CD14-positive monocyte (primary cell): ENCODE data around the gene UPK3BL2. TPM values are rescaled to one million over a fixed set of nuclear protein-coding genes. Genes with fewer than 3 reads are reported as not detected.
"Not testable (repeated sequence)": the region's sequence is repeated elsewhere in the genome, so short reads cannot be mapped to it uniquely, and the experiment has no call there.

Source experiments
- DNase-seq, 3 donors: peaks; one replicate each; pipeline ENCODE4 v3.0.0-alpha.2; 2011 to 2022
- H2AFZ ChIP-seq: 2 replicates; pipeline ENCODE4 v1.6.0; 2012; ENCODE audit warnings: mild to moderate bottlenecking, low read depth, low read length, inconsistent platforms; ENCODE audit not compliant: insufficient read depth, poor library complexity, severe bottlenecking
- H3K27ac ChIP-seq, 2 donors: 1 replicate in 1 of 2; 2 replicates in 1 of 2; pipeline ENCODE4 v1.5.1; 2012 to 2013; ENCODE audit warnings: low read length in 2 of 2, control low read depth in 1 of 2, inconsistent platforms in 1 of 2, low read depth in 1 of 2, mild to moderate bottlenecking in 1 of 2
- H3K27me3 ChIP-seq, 2 donors: one replicate each; pipeline versions ENCODE4 v1.6.0 to v1.6.1; 2011 to 2013; ENCODE audit warnings: low read length in 2 of 2; ENCODE audit not compliant: control insufficient read depth in 2 of 2, insufficient read depth in 2 of 2
- H3K36me3 ChIP-seq, 2 donors: replicated peaks in 1 of 2; 1 replicate in 1 of 2; 2 replicates in 1 of 2; pipeline versions ENCODE4 v1.5.1 to v1.6.1; 2012 to 2013; ENCODE audit warnings: low read length in 2 of 2, control low read depth in 1 of 2, inconsistent platforms in 1 of 2, mild to moderate bottlenecking in 1 of 2; ENCODE audit not compliant: insufficient read depth in 2 of 2, control insufficient read depth in 1 of 2
- H3K4me1 ChIP-seq, 2 donors: 1 replicate in 1 of 2; 2 replicates in 1 of 2; pipeline versions ENCODE4 v1.5.1 to v1.6.1; 2012 to 2013; ENCODE audit warnings: low read length in 2 of 2, control low read depth in 1 of 2, inconsistent platforms in 1 of 2, mild to moderate bottlenecking in 1 of 2, moderate library complexity in 1 of 2; ENCODE audit not compliant: insufficient read depth in 2 of 2, control insufficient read depth in 1 of 2
- H3K4me2 ChIP-seq: replicated peaks from 2 replicates; pipeline ENCODE3; 2012; ENCODE audit warnings: low read length, moderate library complexity, mild to moderate bottlenecking; ENCODE audit not compliant: poor library complexity, severe bottlenecking; ENCODE audit errors: extremely low read depth
- H3K4me3 ChIP-seq, 3 experiments: fragments of 200-600 bp in 1 of 3; sonication (generic) in 1 of 3; replicated peaks in 1 of 3; 1 replicate in 2 of 3; 2 replicates in 1 of 3; pipeline ENCODE4 v1.5.1; 2011 to 2013; ENCODE audit warnings: low read length in 3 of 3, mild to moderate bottlenecking in 3 of 3, control low read depth in 2 of 3, low read depth in 2 of 3, inconsistent platforms in 1 of 3, moderate library complexity in 1 of 3
- H3K79me2 ChIP-seq: 2 replicates; pipeline ENCODE4 v1.6.0; 2012; ENCODE audit warnings: mild to moderate bottlenecking, control low read depth, inconsistent platforms, low read length, moderate library complexity; ENCODE audit not compliant: insufficient read depth
- H3K9ac ChIP-seq: 2 replicates; pipeline ENCODE4 v1.6.0; 2017; ENCODE audit warnings: low read length, mild to moderate bottlenecking; ENCODE audit not compliant: insufficient read depth, poor library complexity, severe bottlenecking
- H3K9me3 ChIP-seq, 2 donors: replicated peaks in 1 of 2; 1 replicate in 1 of 2; 2 replicates in 1 of 2; pipeline versions ENCODE4 v1.5.1 to v1.6.1; 2012 to 2013; ENCODE audit warnings: low read length in 2 of 2, control low read depth in 1 of 2; ENCODE audit not compliant: control insufficient read depth in 1 of 2, insufficient read depth in 1 of 2
- H4K20me1 ChIP-seq: 2 replicates; pipeline ENCODE4 v1.6.0; 2012; ENCODE audit warnings: mild to moderate bottlenecking, low read length, control low read depth, moderate library complexity; ENCODE audit not compliant: insufficient read depth
- H3K27ac Mint-ChIP-seq, 7 donors: one replicate each; pipeline ENCODE4 v1.8.0; 2020; ENCODE audit warnings: mild to moderate bottlenecking in 7 of 7, mixed read lengths in 7 of 7, moderate library complexity in 6 of 7, inconsistent platforms in 2 of 7
- H3K27me3 Mint-ChIP-seq, 3 donors: one replicate each; pipeline ENCODE4 v1.8.0; 2021 to 2022; ENCODE audit warnings: low read depth in 3 of 3, mild to moderate bottlenecking in 3 of 3, mixed read lengths in 3 of 3, moderate library complexity in 3 of 3, inconsistent platforms in 1 of 3
- H3K36me3 Mint-ChIP-seq, 2 donors: one replicate each; pipeline ENCODE4 v1.8.0; 2020; ENCODE audit warnings: mixed read lengths in 2 of 2, inconsistent platforms in 1 of 2, mild to moderate bottlenecking in 1 of 2
- H3K4me1 Mint-ChIP-seq: one replicate; pipeline ENCODE4 v1.8.0; 2020; ENCODE audit warnings: mild to moderate bottlenecking, mixed read lengths
- H3K4me3 Mint-ChIP-seq, 2 donors: one replicate each; pipeline ENCODE4 v1.8.0; 2020; ENCODE audit warnings: mild to moderate bottlenecking in 2 of 2, mixed read lengths in 2 of 2, moderate library complexity in 1 of 2
- H3K9me3 Mint-ChIP-seq, 7 donors: one replicate each; pipeline ENCODE4 v1.8.0; 2020 to 2022; ENCODE audit warnings: mixed read lengths in 7 of 7, mild to moderate bottlenecking in 6 of 7, moderate library complexity in 6 of 7, inconsistent platforms in 2 of 7
- WGBS: methylation state at CpG from one replicate; pipeline ENCODE4 v1.1.5; 2013; ENCODE audit warnings: missing lambda C conversion rate; ENCODE audit not compliant: insufficient coverage; 5-methylcytosine and 5-hydroxymethylcytosine counted together
- intact Hi-C, 2 donors: fragments of 100-400 bp; cut with micrococcal nuclease; formaldehyde crosslinking; loops; one replicate each; pipeline versions ENCODE4 v1.15.0 to v1.15.1; 2023
- polyA plus RNA-seq, 3 donors: library from polyadenylated mRNA; depleted of rRNA in 1 of 3; unstranded in 2 of 3; stranded (reverse) in 1 of 3; fragments of 300-500 nt in 2 of 3; fragments of >200 nt in 1 of 3; fragmentation: Illumina TruSeq in 2 of 3; gene quantifications; 1 replicate in 2 of 3; 2 replicates in 1 of 3; pipeline ENCODE4 v1.2.3, GENCODE V29; 2012 to 2021

UPK3BL2 gene
- polyA plus RNA-seq, 3 donors: 0.30 to 94.8 (median 0.39) TPM

- H3K36me3 ChIP-seq, DNase-seq, H3K36me3 Mint-ChIP-seq, H3K27me3 Mint-ChIP-seq, H4K20me1 ChIP-seq, H3K79me2 ChIP-seq, intact Hi-C loops, H3K4me2 ChIP-seq, H2AFZ ChIP-seq, H3K27ac ChIP-seq, H3K27ac Mint-ChIP-seq, H3K4me1 ChIP-seq, H3K4me3 ChIP-seq, H3K9me3 ChIP-seq, H3K27me3 ChIP-seq, H3K4me3 Mint-ChIP-seq, H3K9ac ChIP-seq, H3K9me3 Mint-ChIP-seq, H3K4me1 Mint-ChIP-seq: not testable (repeated sequence)
- WGBS: no CpG with 5 or more reads among the region's 3 CpGs
Measured at GRCh38 chr7:102515889-102516288, 27.6 kb downstream of the UPK3BL2 start.

GRCh38 chr7:102514881-102515721 lies 28.4 kb downstream of the UPK3BL2 start:
- H3K27ac Mint-ChIP-seq, H3K4me1 Mint-ChIP-seq, H3K4me3 Mint-ChIP-seq, H3K4me2 ChIP-seq, H3K4me3 ChIP-seq, H3K4me1 ChIP-seq, H3K27me3 Mint-ChIP-seq, H3K9me3 ChIP-seq, H3K27me3 ChIP-seq, H2AFZ ChIP-seq, H3K36me3 Mint-ChIP-seq, H3K79me2 ChIP-seq, intact Hi-C loops, H3K36me3 ChIP-seq, H3K9me3 Mint-ChIP-seq, H3K9ac ChIP-seq, H4K20me1 ChIP-seq, DNase-seq: not testable (repeated sequence)
- peak overlapping the region in 1 of 2 donors; percentile 53 for H3K27ac ChIP-seq
- no CpG with 5 or more reads among the region's 15 CpGs for WGBS

GRCh38 chr7:102512642-102513221 lies 30.8 kb downstream of the UPK3BL2 start:
- H3K9me3 Mint-ChIP-seq, H3K27me3 Mint-ChIP-seq, H3K4me1 Mint-ChIP-seq, H3K4me1 ChIP-seq, intact Hi-C loops, H3K36me3 Mint-ChIP-seq, H3K36me3 ChIP-seq, H3K79me2 ChIP-seq, H3K27me3 ChIP-seq, H3K9me3 ChIP-seq, H4K20me1 ChIP-seq: not testable (repeated sequence)
- Histone ChIP-seq H3K27ac (peak overlapping the region; percentile 61 to 78), H2AFZ (peak overlapping the region; percentile 21), H3K4me3 (peak overlapping the region; percentile 8 to 71 (median 23)), H3K4me2 (peak overlapping the region; percentile 47), H3K9ac (peak overlapping the region; percentile 32)
- 10% methylated on average over 2 of the region's 5 CpGs for WGBS
- peak overlapping the region; percentile 73 to 90 (median 83) for H3K27ac Mint-ChIP-seq
- peak overlapping the region; percentile 58 to 74 for H3K4me3 Mint-ChIP-seq
- peak; percentile 2 to 46 (median 25) for DNase-seq

GRCh38 chr7:102511860-102512522 lies 31.5 kb downstream of the UPK3BL2 start:
- WGBS: no CpG with 5 or more reads among the region's 30 CpGs
- intact Hi-C loops, DNase-seq, H3K4me1 Mint-ChIP-seq, H3K36me3 Mint-ChIP-seq, H3K79me2 ChIP-seq, H2AFZ ChIP-seq, H3K9me3 ChIP-seq, H3K36me3 ChIP-seq, H3K9me3 Mint-ChIP-seq, H3K27me3 Mint-ChIP-seq, H3K27me3 ChIP-seq, H4K20me1 ChIP-seq, H3K4me3 Mint-ChIP-seq, H3K27ac Mint-ChIP-seq: not testable (repeated sequence)
- peaks cover 9 to 12% of the 10 kb centered on the region in 2 donors for H3K4me1 ChIP-seq
- peak overlapping the region; percentile 32 for H3K9ac ChIP-seq
- H3K4me3 ChIP-seq: peak overlapping the region in 1 of 3 experiments; percentile 71
- peak overlapping the region in 1 of 2 donors; percentile 78 for H3K27ac ChIP-seq
- H3K4me2 ChIP-seq: peak overlapping the region; percentile 47
